HG03469 (cell line): ENCODE results near the gene SCN5A.

Source experiments
- ATAC-seq: cut with Tn5 transposase; IDR thresholded peaks from one replicate; pipeline ENCODE4 v1.9.1; 2021; ENCODE audit warnings: mild to moderate bottlenecking, moderate library complexity, moderate number of reproducible peaks; ENCODE audit not compliant: unreplicated experiment

SCN5A gene

GRCh38 chr3:38627956-38628355 lies 21.5 kb downstream of the SCN5A start:
- ATAC-seq, result no peak

DNA sequence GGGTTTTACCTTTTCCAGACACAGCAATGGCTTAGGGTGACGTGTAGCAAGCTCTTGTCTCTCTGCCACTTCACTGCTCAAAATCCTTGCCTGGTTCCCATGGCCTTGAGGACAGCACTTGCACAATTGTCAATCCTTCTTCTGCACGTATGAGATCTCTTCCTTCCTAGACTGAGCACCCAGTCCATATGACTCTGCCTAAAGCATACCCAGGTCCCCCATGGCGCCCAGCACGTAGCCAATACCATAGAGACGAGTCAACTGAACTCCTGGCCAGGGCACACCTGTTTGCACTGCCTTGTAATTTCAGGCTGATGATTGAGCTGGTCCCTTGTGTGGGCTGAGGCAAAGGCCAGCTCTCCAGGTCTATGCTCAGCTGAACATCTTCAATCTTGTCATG lies 23.3 kb downstream of the SCN5A start:
- no peak for ATAC-seq

GRCh38 chr3:38623539-38623938 lies 25.9 kb downstream of the SCN5A start:
- no peak for ATAC-seq

DNA sequence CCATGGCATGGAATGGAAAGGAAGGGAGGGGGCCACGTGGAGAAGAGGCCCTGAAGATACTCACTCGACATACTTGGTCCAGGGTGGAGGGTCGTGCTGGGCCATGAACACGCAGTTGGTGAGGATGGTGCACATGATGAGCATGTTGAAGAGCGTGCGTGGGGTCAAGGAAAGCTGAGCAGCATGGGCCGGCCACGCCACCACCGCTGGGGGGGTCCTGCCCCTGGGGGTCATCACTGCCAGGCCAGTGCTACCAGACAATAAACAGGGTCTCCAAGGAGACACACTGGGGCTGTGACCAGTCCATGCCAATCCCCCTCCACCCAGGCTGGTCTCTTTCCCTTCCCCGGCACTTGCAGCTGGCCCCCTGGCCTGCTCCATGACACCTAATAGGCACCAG lies 27.2 kb downstream of the SCN5A start:
- no peak for ATAC-seq

DNA sequence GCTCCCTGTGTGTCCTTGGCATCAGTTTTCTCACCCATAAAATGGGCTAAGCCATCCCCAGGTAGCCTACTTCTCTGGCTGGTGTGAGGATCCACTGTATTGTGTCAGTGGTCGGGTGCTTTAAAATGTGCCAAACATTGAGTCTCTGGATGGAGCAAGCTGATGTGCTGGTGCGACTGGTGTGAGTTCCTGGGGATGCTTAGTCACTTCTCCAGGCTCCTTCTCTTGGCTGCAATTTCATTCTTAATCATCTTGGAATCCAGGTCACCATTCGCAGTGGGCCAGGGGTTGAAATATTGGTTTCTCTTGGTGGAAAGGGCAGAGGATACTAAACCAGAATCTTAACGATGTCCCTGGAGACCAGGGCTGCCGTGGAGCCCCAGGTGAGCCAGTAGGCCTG lies 29.3 kb downstream of the SCN5A start:
- ATAC-seq, result no peak

DNA sequence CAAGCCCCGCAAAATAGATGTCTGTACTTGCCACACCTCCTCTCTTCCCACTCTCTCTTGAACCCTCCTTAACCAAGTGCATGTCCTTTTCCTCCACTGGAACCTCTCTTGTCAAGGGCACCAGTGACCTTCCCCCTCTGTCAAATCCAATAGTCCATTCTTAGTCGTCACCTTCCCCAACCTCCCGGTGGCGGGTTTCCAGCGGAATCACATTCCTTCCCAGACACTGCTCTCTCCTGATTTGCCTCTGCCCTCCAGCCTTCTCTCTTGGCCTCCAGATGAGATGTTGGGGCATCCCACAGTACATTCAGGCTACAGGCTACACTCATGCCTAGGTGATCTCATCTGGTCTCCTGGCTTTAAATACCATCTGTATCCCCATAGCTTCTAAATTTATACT lies 31.1 kb downstream of the SCN5A start:
- no peak for ATAC-seq

DNA sequence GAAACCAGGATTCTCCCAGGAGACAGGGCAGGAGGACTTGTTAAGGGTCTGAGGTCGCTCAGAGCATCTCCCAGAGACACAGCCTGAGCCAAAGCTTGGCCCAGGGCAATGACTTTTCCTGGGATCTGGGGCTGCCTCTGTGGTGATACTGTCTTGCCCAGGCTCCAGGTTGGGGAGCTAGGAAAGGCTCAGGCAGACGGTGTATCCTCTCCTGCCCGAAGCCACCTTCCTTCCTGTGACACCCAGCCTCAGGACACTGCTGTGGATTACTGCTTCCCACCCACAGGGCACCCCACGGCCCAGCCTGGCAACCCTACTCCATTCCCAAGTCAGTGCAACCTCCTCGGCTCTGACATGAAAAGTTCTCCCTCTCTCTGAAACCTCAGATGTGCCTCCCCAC lies 31.9 kb downstream of the SCN5A start:
- ATAC-seq, result no peak

DNA sequence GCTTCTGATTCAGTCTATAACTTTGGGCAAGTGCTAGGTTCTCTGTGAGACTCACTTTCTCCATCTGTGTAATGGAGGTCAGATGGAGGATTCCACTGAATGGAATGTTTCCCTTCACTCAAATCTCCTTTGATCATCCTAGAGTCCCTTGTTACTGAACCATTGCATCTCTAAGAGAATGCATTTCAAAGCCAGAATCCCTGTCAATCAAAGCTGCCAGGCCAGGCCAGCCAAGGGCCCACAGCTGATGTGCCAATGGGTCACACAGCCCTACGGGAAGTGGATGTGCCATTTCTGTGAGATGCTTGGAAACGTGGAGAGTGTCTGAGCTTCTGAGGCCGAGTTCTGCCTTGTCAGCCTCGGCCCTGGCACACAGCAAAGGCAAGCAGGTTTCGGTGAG lies 32.4 kb downstream of the SCN5A start:
- no peak for ATAC-seq

- no peak for ATAC-seq
Measured at GRCh38 chr3:38616658-38617057, 32.8 kb downstream of the SCN5A start.

DNA sequence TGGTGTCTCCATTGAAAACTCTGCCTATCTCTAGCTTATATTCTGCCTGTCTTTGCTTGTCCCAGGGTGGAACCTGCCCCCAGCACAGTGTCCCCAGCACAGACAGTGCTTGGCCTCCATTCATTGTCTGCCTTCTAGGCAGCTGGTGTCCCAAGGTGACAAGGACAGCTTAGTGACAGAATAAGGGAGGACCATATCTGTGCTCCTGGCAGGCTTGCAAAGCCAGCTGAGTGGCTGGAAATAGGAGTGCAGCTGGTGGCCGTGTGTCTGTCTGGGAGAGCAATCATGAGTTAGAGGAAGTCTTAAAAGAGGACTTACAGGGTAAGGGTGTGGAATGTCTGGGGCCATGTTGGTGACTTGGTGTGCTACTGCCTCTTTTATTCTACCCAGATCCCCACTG lies 33.4 kb downstream of the SCN5A start:
- no peak for ATAC-seq

GRCh38 chr3:38614651-38615352 lies 34.7 kb downstream of the SCN5A start:
- no peak for ATAC-seq

GRCh38 chr3:38614091-38614490 lies 35.4 kb downstream of the SCN5A start:
- ATAC-seq, result no peak

DNA sequence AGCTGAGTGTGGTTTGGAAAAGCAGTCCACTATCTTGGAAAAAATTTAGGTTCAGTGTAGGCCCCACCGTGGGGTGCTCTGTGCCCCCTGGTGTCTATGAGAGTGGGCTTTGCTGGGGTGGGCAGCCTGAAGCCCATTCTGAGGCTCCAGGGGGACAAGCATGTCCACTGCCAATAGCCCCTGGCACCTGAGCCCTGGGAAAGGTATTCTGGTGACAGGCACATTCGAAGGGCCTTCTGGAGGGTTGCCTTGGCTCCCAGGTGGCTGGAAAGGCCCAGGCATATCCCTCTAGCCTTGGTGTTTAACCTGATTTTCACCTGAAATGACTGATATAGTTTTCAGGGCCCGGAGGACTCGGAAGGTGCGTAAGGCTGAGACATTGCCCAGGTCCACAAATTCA lies 36.1 kb downstream of the SCN5A start:
- no peak for ATAC-seq

GRCh38 chr3:38611866-38612265 lies 37.6 kb downstream of the SCN5A start:
- ATAC-seq, result no peak

DNA sequence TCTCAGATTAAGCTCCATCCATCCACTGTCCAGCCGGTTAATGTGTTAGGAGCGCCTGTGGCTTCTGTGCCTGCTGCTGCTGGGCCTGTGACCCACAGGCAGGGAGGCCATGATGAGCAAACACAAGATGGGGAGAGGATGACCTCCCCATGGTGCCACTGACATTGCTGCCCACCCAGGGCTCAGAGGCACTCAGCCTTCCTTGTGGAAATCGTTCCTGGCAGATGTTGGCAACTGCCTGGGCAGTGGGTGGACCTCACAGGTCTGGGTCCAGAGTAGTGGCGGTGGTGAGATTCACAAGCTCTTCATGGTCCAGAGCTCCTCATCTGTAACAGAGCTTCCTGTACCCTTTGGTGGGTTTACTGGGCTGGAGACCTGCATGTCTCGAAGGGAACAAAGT lies 38.6 kb downstream of the SCN5A start:
- no peak for ATAC-seq

GRCh38 chr3:38610436-38610835 lies 39.1 kb downstream of the SCN5A start:
- ATAC-seq, result no peak

DNA sequence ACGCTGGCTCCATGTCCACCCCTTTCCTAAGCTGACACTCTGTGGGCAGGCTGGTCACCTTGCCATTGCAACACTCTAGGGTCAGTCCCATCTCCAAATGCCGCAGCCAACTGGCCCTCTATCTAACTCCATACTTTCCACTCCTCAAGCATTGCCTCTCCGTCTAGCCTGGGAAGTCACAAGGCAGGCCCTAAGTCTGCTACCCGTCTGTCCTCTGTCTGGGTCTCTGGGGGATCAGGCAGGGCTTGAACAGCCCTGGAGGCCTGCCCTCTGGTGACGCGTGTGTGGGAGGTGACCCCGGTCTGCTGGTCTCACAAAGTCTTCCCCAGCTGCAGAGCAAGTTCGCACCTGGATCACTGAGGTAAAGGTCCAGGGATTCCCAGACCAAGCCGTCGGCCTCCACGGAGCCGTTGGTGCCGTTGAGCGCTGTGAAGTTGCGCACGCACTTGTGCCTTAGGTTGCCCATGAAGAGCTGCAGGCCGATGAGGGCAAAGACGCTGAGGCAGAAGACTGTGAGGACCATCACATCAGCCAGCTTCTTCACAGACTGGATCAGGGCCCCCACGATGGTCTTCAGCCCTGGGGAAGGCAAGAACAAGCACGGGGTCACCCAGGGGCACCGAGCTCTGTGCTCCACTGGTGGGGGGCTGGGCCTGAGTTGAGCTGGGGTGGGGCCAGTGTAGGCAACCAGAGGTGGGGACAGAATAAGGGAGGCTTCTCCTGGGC lies 39.9 kb downstream of the SCN5A start:
- ATAC-seq, result no peak

DNA sequence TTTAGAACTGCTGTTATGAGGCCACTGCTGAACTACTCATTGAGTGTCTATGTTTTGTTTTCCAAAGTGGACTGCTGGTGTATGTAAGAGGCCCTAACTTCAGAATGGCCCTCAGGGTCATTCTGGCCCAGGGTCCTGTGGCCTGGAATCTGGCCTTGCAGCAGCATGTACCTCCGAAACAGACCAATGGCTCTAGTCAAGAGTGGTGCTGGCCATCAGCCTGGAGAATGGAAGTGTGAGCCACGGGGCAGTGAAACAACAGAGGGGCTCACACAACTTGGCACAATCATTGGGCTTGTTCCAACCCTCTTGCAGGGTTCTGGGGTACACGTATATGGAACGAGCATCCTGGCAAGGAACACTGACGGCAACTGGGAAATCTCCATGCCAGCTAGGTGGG lies 40.5 kb downstream of the SCN5A start:
- no peak for ATAC-seq

- ATAC-seq, result no peak
Measured at GRCh38 chr3:38608086-38608775, 41.3 kb downstream of the SCN5A start.

GRCh38 chr3:38606561-38606960 lies 42.9 kb downstream of the SCN5A start:
- ATAC-seq, result no peak

- no peak for ATAC-seq
Measured at GRCh38 chr3:38605981-38606380, 43.5 kb downstream of the SCN5A start.

DNA sequence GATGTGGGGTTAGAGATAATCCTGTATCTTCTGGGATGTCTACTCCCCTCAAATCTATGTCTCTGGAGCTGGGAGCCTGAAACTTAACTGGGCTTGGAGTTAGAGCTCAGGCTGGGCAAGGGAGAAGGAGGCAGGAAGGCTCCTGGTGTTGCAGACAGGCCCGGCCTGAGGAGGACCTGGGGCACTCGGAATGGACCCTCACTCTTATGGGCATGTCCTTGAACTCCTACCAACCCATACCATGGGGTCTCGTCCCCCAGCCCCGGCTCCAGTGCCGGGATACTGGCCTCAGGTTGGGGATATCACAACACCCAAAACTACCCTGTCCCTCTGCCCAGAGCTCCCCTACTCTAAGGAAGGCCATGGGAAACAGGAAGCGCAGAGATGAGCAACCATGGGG lies 45.2 kb downstream of the SCN5A start:
- ATAC-seq, result no peak
